NCI-H2081 treated with DMSO at 0.1 percent for 48 hours (cell line): ENCODE data around the gene RAVER2.
"Not testable (repeated sequence)": the region's sequence is repeated elsewhere in the genome, so short reads cannot be mapped to it uniquely, and the experiment has no call there.

ENCODE experiments used
- DNase-seq: peaks from one replicate; lab custom pipeline; 2025; lab: John Stamatoyannopoulos, UW

RAVER2 gene

DNA sequence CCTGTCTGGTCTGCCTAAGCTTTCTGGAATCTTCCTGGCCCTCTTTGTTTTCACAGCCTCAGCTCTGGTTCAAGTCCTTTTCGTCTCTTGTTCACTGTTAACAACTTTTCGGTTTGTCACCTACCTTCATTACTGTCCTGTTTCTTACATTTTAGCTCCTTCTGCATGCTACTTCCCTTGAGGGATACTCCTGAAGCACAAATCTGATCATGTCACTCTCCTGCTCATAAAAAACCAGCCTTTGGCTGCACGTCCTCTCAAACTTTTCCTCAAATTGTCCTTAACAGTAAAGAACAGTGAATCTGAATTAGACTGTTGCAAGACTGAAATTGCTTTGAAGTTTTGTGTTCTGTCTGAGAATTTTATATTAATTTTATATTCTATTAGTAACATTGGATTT, 3.3 kb downstream of the RAVER2 start:
- no peak for DNase-seq

DNA sequence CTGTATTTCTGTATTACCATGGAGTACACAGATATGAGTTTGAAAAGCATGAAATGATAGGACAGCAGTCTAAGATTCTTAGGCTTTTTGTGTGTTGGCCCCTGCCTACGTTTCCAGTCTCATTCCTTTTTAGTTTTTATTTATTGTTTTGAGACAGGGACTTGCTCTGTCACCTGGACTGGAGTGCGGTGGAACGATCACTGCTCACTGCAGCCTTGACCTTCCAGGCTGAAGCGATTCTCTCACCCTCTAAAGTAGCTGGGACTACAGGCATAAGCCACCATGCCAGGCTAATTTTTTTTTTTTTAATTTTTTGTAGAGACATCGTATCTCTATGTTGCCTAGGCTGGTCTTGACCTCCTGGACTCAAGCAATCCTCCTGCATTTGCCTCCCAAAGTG, 3.8 kb downstream of the RAVER2 start:
- no peak for DNase-seq

DNA sequence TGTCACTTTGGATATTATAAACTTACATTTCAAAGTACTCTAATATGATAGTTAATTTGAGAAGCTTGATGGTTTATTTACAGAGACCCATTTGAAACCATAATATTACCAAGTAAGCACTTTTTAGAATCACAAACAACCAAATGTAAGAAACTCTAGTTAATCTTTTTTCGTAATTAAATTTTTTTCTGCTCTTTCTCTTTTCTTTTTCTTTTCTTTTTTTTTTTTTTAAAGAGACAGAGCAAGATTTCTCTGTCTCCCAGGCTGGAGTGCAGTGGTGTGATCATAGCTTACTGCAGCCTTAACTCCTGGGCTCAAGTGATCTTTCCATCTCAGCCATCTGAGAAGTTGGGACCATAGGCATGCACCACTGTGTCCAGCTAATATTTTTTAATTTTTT, 5.2 kb downstream of the RAVER2 start:
- DNase-seq, result no peak

DNA sequence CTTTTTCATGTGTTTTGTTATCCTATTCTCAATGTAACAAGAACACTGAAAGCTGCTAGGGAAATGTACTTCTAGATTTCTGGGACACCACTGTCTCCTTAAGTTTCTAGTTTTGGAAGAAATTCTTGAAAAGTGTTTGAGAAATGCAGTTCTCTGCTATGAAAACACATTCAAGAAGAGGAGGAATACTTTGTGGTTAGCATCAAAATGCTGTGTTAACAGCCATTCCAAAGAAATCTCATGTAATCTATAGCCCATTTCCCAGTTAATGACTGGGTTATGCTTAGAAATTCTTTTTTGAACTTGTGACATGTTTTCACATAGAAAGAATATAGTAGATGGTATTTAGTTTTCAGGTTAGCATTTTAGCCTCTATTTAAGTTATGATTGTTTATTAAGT, 6.0 kb downstream of the RAVER2 start:
- DNase-seq, result no peak

DNA sequence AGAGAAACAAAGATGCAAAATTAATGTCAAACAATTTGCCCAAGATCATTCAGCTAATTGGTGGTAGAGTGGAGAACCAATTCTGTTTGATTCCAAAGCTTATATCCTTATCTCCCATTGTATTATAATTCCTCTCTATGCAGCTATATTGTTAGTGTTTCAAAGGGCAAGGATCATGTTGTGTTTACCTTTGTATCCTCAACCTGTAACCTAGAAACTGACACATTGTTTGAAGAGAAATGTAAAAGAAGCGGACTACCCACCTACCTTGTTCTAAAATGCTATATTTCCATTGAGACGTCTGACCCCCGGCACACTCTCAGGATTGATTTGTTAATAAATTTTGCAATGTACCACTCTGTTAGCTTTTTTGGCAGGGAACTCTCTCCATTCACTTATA, 9.3 kb downstream of the RAVER2 start:
- no peak for DNase-seq

DNA sequence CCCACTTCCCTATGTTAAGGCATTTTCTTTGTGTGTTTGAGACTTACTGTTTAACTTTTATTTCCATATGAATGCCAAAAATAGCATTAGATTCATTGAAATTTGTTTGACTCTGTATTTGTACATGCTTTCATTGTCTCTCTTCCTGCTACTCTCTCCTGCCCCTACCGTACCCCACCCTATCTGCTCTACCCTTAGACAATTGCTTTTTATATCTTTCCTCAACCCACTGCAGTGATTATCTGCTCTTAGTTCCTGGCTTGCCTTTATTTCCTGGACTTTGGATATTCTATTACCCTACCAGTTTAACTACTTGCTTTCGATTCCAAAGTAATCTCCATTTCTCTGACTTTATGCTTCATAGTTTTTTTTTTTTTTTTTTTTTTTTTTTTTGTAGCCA, 10.5 kb downstream of the RAVER2 start:
- no peak for DNase-seq

DNA sequence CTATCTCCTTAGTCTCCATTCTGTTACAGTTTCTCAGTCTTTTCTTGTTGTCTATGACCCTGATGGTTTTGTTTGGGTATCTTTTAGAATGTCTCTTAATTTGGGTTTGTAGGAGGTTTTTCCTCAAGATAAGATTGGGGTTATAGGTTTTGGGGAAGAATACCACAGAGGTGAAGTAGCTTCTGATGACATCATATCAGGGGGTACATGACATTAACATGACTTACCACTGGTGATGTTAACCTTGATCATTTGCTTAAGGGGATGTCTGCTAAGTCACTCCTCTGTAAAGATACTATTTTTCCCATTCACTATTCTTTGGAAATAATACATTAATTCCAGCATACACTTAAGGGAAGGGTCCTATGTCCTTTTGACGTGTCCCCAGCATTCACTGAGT, 11.9 kb downstream of the RAVER2 start:
- DNase-seq, result no peak

DNA sequence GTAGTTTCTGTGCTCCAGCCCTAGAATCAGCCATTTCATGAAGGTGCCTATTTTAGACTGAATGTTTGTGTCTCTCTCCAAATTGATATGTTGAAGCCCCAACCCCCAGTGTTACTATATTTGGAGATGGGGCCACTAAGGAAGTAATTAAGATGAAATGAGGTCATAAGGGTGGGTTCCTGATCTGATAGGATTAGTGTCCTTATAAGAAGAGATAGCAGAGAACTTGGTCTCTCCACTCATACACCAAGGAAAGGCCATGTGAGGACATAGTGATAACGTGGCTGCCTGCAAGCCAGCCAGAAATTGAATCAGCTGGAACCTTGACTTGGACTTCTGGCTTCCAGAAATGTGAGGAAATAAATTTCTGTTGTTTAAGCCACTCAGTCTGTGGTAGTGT, 12.3 kb downstream of the RAVER2 start:
- DNase-seq, result no peak

DNA sequence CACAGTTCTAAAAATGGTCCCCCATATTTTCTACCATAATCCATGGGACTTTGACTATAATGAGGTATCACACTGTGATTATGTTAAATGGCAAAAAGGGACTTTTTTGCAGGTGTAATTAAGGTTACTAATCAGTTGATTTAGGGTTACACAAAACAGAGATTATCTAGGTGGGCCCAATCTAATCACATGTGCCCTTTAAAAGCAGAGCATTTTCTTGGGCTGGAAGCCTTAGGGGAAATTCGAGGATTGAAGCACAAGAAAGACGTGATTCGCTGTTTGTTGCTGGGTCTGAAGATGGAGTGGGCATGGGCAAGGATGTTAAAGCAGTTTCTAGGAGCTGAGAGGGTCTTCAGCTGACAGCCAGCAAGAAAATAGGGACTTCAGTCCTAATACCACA, 13.4 kb downstream of the RAVER2 start:
- DNase-seq, result no peak

DNA sequence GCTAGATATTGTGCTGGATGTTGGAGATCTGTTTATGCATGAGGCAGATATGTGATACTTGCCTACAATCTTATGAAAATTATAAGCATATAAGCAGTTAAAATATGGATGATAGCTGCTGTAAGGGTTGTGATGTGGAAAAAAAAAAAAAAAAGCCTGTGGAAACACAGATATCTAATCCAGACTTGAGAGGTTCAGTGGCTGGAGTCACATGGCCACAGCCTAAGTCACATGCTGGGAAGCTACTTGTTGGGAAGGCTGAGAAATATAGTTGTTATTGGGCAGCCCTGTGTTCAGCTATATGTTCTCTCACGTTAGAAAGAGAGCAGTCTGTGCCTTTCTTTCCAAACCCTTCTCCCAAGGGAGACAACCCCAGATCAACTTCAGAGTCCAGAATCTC, 15.1 kb downstream of the RAVER2 start:
- DNase-seq, result no peak

DNA sequence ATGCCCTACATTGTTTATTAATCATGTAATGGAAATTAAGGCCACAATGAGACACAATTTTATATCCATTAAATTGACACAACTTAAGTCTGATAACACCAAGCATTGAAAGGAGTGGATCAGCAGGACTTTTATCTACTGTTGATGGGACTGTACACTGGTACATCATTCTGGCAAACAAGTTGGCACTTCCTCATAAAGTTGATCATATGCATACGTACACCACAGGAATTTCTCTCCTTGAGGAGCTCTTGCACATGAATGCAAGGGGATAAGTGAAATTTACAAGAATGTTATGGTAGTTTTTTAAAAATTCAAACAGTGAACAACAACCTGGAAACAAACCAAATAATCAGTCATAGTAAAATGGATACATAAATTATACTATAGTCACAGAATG, 20.1 kb downstream of the RAVER2 start:
- no peak for DNase-seq

DNA sequence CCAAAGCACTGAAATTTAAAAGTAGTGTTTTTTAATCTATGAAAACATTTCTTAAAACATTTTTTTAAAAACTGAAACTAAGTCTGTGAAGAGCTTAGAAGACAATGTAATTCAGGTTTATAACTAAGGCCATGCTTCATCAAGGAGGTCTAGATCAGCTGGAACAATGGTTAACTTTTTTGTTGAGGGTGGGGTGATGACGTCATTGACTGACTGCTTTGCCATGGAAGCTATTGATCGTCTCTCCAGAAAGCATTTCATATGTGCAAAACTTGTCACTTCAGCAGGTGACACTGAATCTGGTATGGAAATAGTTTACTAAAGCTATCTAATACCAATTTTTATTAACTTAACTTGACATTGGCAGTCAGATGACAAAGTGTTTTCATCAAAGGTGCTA, 21.0 kb downstream of the RAVER2 start:
- DNase-seq, result no peak

DNA sequence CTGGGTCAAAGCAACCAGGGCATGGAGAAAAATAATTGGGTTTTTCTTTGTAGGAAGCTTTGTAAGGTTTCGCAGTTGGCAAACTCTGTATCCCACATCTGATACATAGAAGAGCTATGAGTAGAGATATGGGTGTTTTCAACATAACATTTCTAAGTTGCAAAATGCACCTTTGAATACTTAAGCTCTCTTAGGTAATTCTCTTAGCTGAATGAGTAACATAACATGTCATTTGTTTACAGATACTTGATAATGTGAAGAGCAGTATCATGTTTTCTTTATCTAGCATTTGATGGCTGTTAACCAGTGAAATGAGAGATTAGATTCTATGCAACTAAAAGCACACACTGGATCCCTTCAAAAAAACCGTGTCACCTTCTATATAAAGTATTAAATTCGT, 21.6 kb downstream of the RAVER2 start:
- DNase-seq, result no peak

DNA sequence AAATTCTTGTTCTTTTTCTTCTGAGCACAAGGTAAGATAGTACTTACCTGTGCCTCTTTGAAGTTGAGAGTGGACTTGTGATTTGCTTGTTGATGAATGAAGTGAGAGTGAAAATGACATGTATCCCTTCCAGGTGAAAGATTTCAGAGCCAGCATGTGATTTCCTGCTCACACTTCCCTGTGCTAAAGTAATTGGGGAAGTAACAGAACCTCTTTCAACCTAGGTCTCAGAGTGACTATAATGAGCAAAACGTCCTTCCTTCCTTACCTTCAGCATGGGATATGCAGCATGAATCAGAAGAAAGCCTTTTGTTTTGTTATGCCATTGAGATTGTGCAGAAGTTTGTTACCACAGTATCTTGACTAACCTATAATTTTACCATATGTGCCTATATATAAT, 24.6 kb downstream of the RAVER2 start:
- DNase-seq, result no peak

DNA sequence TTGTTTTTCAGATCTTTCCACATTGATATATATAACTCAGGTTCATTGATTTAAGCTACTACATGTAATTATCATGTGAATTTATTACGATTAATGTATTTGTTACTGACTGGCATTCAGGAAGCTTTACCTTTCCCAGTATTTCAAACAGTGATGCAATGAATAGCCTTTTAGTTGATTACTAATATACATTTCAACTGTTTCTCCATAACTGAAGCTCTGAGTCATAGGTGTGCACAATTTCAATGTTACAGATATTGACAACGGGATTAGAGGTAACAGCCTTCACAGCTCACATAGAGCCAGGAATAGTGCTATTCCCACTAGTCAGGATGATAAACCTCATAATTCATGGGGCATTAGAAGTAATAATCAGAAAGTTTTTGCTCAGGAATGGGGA, 25.1 kb downstream of the RAVER2 start:
- no peak for DNase-seq

DNA sequence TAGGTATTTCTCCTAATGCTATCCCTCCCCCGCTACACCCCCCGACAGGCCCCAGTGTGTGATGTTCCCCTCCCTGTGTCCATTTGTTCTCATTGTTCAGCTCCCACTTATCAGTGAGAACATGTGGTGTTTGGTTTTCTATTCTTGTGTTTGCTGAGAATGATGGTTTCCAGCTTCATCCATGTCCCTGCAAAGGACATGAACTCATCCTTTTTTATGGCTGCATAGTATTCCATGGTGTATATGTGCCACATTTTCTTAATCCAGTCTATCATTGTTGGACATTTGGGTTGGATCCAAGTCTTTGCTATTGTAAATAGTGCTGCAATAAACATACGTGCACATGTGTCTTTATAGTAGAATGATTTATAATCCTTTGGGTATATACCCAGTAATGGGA, 28.4 kb downstream of the RAVER2 start:
- DNase-seq, result not testable (repeated sequence)

DNA sequence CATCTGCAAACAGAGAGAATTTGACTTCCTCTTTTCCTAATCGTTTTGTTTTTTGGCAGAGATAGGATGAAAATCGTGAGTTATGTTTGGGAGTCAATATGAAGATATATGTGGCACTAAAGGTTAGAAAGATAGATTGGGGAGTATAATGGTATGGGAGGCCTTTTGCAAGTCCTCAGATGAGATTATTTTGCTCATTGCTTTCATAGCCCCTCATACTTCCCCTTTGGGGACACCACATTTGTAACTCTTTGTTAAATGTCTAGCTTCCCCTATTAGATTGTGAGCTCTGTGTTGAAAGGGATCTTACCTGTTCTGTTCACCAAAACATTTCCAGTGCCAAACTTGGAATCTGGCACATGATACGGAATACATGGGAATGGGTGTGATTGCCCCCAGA, 30.2 kb downstream of the RAVER2 start:
- DNase-seq, result no peak

DNA sequence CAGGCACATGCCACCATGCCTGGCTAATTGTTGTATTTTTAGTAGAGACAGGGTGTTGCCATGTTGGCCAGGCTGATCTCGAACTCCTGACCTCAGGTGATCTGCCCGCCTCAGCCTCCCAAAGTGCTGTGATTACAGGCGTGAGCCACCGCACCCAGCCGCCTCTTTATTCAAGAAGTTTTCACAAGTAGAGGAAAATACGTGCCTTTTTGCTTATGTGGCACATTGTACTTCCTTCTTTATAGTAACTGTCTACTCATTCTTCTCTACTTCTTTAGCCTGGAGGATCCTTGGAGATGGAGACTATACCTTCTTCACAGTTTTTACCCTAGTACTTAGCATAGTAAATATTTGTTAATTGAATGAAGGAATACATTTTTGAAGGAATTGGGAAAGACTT, 37.2 kb downstream of the RAVER2 start:
- not testable (repeated sequence) for DNase-seq

DNA sequence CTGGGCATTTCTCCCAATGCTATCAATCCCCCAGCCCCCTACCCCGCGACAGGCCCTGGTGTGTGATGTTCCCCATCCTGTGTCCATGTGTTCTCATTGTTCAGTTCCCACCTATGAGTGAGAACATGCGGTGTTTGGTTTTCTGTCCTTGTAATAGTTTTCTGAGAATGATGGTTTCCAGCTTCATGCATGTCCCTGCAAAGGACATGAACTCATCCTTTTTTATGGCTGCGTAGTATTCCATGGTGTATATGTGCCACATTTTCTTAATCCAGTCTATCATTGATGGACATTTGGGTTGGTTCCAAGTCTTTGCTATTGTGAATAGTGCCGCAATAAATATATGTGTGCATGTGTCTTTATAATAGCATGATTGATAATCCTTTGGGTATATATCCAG, 38.0 kb downstream of the RAVER2 start:
- not testable (repeated sequence) for DNase-seq

DNA sequence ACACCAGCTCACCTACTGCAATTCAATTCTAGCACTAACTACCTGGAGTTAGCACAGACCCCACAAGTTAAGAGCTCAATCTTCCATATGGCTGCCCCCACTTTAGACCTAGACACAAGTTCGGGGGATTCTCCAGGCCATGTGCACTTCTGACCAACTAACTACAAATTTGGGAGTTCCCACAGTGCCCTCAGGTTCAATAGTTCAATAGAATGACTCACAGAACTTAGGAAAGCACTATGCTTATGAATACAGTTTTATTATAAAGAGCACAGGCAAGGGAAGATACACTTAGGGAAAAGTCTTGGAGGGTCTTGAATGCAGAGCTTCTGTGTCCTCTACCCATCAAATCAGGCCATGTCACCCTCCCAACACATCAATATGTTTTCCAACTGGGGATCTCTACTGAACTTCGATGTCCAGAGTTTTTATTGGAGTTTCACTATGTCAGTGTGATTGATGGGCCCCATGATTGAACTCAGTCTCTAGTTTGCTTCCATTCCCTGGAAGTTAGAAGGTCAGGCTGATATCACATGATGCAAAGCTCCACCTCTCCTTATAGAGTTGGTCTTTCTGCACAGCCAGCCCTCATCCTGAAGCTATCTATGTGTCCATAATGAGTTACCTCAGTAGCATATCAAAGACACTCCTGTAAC, 46.1 kb downstream of the RAVER2 start:
- DNase-seq, result no peak

DNA sequence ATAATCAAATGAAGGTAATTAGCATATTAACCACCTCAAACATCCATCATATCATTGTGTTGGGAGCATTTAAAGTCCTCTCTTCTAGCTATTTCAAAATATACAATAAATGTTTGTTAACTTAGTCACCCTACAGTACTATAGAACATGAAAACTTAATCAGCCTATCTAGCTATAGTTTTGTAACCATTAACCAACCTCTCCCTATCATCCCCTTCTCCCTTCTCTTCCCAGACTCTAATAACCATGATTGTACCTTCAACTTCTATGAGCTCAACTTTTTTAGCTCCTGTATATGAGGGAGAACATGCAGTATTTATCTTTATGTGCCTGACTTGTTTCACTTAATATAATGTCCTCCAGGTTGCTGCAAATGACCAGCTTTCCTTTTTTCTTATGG, 54.0 kb downstream of the RAVER2 start:
- no peak for DNase-seq

DNA sequence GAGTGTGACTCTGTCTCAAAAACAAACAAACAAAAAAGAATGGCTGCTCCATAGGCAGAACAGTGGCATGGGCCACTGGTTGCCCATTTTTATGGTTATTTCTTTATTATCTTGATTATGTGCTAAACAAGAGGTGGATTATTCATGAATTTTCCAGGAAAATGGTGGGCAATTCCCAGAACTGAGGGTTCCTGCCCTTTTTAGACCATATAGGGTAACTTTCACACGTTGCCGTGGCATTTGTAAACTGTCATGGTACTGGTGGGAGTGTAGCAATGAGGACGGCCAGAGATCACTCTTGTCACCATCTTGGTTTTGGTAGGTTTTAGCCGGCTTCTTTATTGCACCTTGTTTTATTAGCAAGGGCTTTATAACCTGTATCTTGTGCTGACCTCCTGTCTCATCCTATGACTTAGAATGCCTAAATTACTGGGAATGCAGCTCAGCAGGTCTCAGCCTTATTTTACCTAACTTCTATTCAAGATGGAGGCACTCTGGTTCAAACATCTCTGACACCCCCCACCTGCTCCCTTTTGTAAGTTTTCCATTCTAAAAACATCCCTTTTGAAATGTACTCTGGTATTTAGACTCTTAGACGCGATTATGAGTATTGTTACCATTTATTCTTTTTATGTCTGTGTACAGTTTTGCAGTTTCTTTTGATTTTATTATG, 57.1 kb downstream of the RAVER2 start:
- DNase-seq, result no peak

DNA sequence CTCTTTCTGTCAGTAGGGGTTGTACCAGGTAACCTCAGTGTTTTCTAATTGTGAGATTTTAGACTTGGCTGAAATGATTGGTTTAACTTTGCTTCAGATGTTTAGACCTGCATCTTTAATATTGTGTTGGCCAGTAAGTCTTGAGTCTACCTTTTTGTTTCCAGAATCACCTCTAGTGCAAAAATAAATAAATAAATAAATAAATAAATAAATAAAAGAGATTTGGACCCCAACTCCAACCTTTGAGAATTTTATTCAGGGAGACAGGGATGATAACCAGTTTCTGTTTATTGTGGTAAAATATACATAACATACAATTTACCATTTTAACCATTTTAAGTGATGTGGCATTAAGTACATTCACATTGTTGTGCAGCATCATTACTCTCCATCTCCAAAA, 64.4 kb downstream of the RAVER2 start:
- no peak for DNase-seq

DNA sequence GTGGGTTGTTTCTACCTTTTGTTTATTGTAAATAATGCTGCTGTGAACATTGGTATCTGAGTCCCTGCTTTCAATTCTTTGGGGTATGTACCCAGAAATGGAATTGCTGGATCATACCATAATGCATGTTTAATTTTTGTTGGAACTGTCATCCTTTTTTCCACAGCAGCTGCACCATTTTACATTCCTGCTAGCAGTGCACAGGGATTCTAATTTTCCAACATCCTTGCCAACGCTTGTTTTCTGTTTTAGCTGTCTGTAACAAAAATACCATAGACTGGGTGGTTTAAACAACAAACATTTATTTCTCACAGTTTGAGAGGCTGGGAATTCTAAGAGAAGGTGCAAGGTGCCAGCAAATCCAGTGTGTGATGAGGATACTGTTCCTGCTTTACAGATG, 65.1 kb downstream of the RAVER2 start:
- DNase-seq, result no peak
